Renal cortical epithelial cell (primary cell): ENCODE data around the gene POLR2F. TPM values are rescaled to one million over a fixed set of nuclear protein-coding genes. Genes with fewer than 3 reads are reported as not detected.

Source experiments
- DNase-seq: peaks from one replicate; pipeline ENCODE4 v3.0.0-alpha.2; 2011; ENCODE audit warnings: low read depth
- total RNA-seq: library from RNA; depleted of rRNA; stranded (reverse); fragments of >200 nt; gene quantifications from 2 replicates; pipeline ENCODE4 v1.2.3, GENCODE V29; 2014

Gene POLR2F
- total RNA-seq, 1 donor from 2014 or later, result 37.9 TPM

DNA sequence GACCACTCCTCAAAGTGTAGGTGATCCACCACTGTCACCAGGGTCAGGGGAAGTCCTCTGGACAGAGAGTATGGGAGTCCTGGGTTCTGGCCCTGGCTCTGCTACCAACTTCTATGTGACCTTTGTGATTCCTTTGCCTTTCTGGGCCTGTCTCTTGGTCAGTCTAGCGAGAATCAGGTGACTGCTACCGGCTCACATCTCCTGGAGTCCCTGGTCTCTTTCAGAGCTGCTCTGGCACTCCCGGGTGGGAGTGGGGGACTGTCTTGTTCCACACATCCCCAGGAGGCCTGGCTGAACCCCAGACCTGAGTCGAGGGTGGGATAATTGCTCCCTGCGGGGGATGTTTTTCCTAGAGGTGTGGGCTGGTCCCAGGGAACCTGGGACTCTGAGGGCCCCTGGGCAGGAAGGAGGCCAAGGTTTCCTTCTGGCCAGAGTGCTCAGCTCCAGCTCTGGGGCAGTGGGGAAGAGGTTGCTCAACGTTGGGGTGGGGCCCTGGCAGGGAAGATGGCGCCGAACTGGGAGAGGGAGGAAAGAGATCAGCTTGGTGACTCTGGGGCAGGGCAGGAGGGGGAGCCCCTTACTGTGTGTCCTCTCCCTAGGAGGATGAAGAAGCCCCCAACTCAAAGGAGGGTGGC, 28.8 kb downstream of the POLR2F start:
- no peak for DNase-seq

- DNase-seq, result no peak
Observed at GRCh38 chr22:37982938-37983859, 29.7 kb downstream of the POLR2F start.

DNA sequence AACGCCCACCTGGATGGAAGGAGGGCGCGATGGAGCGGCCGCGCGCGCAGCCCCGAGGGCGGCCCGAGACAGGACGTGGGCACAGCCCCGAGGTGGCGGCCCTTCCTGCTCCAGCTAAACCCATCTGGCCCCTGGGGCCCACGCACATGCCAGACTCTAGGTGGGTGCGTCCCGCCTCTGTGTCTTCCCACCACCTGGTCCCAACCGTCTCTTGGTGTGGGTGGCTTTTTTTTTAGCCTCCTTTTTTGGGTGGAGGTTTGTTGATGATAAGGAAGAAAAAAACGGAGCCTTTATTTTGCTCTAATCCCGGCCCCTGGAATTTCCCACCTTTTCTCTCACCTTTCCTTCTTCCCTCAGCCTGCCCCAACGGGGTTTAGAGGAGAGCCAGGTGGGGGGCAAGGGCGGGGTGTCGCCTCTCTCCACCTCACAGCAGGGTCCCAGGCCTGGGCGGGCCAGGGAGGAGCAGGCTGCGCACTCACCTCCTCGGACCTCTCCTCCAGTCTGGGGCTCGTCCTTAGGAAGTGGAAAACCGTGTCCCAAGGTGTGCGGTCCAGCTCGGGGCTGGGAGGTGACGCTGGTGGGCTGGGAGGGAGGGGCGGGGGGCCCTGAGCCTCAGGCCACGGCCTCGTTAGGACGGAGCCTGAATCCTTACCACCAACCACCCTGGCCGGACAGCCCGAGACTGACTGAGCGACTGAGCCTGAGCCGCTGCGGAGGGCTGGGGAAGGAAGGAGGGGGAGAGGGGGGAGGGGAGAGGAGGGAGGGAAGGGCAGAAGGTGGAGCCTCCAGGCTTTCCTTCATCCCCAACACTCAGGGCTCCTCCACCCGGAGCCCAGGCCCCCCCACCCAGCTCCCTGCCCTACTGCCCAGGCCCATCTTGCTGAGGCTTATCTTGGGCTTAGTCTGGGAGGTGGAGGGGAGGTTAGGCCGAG, 30.6 kb downstream of the POLR2F start, which contains the start of gene SOX10:
Gene SOX10, minus strand, starts transcription at position 696 of the 932 bp plus-strand sequence. CDS start 771 bp downstream, outside the sequence.
- DNase-seq, result no peak

DNA sequence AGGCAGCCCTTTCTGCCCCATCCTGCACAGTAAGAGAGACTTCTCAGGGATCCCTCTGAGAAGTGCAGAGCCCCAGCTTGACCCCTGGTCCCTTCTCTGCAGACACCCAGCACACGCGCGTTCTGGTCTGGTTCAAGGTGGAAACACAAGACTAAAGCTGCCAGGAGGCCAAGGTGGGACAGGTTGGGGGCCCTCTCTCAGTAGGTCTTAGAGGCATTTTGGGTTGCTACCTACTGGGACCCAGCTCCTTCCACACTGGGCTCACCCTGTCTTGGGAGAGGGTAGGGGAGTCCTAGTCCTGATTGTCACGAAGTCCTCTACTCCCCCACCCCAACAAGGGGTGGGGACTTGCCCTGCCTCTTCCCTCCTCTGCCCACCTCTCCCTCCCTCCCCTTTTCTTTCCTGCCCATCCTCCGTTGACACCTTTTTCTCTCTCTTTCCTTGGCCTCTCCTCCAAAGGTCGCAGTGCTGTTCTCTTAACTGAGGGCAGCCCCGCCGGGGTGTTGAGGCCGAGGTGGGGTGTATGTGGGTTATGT, 31.6 kb downstream of the POLR2F start:
- no peak for DNase-seq

- no peak for DNase-seq
Observed at GRCh38 chr22:37985751-37986281, 32.3 kb downstream of the POLR2F start.

DNA sequence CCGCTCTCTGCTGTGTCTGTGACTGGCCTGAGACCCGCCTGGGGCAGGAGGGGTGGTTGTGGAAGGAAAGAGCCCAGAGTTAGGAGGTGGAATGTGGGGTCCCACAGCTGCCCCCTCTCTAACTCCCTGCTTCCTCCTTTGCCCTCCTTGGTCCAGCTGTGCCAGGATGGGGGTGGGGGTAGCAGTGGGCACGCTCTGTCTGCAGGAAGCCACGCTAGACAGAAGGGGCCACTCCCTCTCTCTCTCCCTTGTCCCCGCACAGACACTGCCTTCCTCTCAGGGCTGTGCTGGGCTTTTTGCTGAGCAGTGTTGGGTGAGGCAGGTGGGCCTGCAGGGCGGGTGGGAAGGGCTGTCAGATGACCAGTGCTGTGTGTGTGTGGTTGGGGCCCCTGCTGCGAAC, 32.9 kb downstream of the POLR2F start:
- no peak for DNase-seq

DNA sequence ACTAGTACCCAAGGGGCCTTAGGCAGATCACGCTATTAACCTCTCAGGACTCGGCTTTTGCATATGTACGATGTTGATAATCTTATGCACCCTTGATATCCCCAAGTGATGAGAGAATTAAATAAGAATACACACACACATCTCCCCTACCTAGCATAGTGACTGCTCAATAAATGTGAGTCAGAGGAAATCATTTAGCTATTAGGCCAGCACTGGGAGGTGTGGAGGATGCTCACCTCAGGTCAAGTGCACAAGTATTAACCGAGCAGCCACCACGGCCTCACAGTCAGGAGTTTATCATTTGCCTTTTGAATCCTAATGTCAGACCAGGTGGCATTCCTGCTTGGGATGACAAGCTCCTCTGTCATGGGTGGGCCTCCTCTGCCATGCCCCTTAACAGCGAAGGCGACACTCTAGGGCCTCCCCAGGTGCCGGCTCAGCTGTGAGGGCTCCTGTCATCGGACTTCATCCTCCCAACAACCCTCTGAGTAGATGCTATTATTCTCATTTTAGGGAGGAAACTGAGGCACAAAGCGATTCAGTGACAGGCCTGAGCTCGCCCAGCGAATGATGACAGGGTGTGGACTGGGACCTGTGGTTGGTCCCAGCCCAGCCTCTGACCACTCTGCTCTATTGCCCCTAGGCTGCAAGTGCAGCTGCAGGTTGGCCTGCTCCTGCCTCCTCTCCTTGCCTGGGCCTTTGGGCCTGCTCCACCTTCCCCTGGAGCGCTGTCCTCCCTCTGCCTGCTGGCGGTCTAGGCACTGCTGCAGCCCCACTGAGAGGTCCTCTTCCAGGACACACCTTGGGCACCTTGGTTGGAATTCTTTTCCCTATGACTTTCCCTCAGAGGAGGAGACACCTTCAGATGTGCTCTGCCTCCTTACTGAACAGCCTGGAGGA, 35.9 kb downstream of the POLR2F start:
- no peak for DNase-seq

GRCh38 chr22:37990301-37990700, 36.8 kb downstream of the POLR2F start:
- no peak for DNase-seq

- DNase-seq, result no peak
Observed at GRCh38 chr22:37990862-37991261, 37.4 kb downstream of the POLR2F start.

DNA sequence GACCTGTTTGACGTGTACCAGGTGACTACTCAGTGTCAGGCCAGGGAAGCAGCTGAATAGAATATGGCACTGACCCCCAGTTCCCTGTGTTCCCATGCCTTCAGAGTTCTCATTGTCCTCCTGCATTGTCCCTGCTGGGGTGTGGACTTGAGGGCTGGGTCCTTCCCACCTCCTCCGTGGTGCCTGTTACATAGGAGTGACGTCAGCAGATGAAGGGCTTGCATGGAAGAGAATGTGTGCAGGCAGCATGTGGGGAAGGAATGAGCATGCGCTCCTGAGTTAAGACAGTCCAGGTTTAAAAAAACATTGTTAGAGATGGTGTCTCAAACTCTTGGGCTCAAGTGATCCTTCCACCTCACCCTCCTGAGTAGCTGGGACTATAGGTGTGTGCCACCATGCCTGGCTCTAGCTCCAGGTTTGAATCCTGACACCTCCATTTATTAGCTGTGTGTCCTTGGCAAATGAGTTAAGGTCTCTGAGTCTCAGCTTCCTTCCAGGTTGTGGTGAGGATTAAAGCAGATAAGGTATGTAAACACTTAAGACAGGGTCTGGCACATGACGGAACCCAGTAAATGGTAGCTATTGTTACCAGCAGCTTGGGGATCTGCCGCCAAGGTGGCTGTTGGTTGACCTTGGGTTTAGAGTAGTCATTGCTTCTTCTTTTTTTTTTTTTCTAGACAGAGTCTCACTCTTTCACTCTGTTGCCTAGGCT, 38.4 kb downstream of the POLR2F start:
- DNase-seq, result no peak

DNA sequence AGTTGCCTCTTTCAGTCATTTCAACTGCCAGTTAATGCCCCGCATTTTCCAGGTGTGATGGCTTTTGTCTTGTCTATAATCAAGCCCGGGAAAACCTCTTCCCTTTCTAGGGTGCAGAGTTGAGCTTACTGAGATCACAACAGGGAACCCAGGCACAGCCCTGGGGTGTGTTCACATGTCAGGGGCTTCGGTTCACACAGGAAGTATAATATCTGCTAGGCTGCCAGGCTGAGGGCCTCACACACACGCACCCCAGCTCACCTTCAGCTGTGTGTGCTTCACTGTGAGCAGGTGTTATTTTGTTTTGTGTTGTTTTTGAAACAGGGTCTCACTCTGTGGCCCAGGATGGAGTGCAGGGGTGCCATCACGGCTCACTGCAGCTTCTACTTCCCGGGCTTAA, 40.5 kb downstream of the POLR2F start:
- DNase-seq, result no peak

DNA sequence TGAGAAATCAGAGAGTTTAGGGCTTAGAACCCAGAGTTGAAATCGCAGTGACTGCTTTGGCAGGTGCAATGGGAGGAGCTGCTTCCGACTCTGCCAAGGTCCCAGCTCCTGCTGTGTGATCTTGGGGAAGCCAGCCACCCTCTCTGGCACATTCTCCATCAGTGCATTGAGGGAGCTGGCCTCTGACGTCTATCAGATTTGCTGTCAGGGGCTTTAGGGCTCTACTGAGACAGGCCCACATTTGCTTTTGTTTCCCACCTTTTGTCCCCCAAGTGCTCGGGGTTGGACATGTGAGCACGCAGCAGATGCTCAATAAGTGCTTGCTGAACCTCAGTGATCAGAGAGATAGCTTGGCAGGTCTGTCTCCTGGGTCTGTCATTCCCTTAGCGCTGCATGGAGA, 41.5 kb downstream of the POLR2F start:
- DNase-seq, result no peak

GRCh38 chr22:37995460-37995859, 42.0 kb downstream of the POLR2F start:
- DNase-seq, result no peak

DNA sequence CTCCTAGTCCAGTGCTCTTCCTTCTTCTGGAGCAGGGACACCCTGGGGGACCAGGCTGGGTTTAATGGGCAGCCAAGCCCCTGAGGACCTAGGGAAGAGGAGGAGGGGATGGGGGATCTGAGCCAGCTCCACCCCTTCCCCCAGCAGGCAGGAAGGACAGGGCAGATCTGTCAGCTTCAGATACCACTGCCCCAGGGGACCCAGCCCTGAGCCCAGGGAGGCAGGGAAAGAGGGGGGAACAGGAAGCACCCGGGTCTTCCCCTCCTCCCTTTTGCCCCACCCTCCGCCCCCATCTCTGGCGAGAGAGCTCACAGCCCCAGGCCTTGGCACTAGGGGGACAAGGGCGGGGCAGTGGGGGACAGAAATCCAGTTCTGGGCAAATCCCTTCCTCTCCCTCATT, 42.6 kb downstream of the POLR2F start:
- no peak for DNase-seq

DNA sequence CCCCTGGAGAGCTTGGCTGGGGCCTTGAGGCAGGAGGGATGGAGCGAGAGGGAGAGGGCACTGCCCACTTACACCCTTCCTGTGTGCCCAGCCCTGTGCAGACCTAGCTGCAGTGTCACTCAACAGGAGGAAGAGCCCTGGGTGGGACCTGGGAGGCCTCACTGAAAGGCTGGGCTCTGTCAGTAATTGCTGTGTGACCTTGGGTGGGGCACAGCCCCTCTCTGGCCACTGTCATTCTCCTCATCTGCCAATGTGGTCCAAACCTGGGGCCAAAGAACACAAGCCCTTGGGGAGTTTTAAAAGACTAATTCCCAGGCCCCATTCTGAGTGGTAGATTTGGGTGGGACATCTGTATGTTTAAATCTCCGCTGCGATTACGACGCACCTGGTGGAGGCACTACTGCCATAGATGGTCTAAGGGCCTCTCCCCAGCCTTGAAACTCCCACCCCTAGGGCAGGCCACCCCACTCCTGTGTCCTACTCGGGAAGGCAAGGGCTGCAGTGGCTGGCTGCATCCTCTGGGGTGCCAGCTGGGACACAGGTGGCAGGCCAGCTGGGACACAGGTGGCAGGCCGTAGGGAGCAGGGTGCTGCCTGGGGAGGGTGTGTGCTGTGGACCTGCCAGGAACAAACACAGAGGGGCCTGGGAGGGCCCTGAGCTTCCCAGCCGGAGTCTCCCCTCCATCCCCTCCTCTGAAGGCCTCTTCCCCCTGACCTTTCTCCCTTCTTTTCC, 43.2 kb downstream of the POLR2F start:
- DNase-seq, result no peak

DNA sequence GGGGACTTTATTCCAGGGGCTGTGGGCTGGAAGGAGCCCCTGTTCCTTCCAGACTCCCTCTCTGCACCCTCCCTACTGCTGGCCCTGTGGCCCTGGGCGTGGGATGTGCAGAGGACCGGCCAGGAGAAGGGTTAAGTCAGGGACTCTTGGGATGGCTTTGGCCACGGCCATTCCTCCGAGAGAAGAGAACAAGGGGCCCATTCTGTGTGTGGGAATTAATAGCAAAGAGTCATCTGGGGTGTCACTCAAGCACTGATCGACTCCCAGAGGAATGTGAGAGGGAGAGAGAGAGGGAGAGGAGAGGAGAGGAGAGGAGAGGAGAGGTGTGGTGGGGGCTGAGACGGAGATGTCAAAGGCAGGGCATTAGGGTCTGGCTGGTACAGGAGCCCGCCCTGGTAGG, 45.0 kb downstream of the POLR2F start:
- no peak for DNase-seq

DNA sequence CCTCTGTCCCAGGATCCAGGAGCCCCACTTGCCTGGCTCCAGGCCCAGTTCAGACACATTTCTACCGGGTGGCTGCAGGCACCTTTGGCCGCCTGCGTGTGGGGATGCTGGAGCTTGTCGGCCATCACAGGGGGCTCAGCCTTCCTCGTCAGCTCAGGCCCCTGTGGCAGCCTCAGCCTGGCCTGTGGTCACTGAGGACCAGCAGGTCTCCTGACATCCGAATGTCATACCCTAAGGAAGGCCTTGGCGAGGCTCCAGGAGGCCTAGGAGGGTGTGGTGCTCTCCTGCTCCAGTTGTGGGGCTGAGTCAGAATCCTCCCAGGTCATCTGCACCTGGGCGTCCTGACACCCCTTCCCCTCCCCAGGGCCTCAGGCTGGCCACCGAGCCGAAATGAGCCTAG, 45.7 kb downstream of the POLR2F start:
- DNase-seq, result no peak

DNA sequence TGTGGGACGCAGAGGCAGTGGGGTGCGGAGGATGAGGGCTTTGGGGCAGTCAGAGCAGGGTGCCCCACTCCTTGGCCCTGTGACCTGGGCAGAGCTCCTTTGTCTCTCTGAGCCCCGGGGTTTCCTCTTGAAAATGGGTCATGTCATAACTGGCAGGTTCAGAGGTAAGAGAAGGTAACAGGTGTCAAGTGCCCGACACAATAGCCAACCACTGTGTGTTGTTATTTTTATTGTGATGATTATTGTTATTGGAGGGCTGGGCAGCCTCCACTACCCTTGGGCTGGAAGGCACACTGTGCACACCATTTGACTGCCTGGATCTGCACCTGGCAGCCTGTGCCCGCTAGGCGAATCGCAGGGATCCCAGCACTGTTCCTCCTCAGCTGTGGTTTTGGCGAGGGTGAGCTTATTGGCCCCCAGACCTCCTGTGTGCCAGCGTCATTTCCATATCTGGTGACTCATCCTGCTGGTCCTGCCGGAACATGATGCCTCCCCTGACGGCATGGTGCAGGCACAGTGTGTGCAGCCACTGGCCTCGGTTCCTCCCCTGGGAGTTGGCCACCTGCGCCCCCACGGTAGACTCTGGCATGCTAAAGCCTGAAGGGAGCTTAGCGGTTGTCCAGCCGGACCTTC, 46.3 kb downstream of the POLR2F start:
- DNase-seq, result peak; percentile 17

GRCh38 chr22:38005943-38006342, 52.4 kb downstream of the POLR2F start:
- no peak for DNase-seq
